ENCODE measurements around the gene NRG2.

NRG2 gene

GRCh38 chr5:140015706-140016105 is 27.4 kb downstream of the NRG2 start:
- Histone ChIP-seq H3F3A (ENCODE audit: insufficient read depth) (no peaks in the 10 kb centered on the region), H3K4me2 (ENCODE audit: low read depth, low read length, poor library complexity, severe bottlenecking) (no peak overlapping the region), H4K20me1 (ENCODE audit: low read depth, low read length) (no peaks in the 10 kb centered on the region), H3K9ac (ENCODE audit: low read length) (no peak overlapping the region), H3K27ac (ENCODE audit: low read depth, low read length) (no peak overlapping the region), H2AFZ (ENCODE audit: low read depth, low read length, severe bottlenecking) (no peak overlapping the region), H3K9me2 (replicated peaks; ENCODE audit: insufficient read depth, low read length) (no peaks in the 10 kb centered on the region), H3K9me3 (ENCODE audit: insufficient read depth, low read length) (no peaks in the 10 kb centered on the region), H3K4me3 (ENCODE audit: insufficient read depth, low read length, poor library complexity, severe bottlenecking) (no peak overlapping the region), H3K27me3 (ENCODE audit: low read length) (no peaks in the 10 kb centered on the region), H3K79me2 (ENCODE audit: insufficient read depth, low read length) (no peaks in the 10 kb centered on the region), H3K36me3 (ENCODE audit: low read length) (no peaks in the 10 kb centered on the region)
- TF ChIP-seq EZH2phosphoT487 (conservative IDR thresholded peaks at IDR 0.05; ENCODE audit: low read length), result no peak
- no peak for TF ChIP-seq CTCF (IDR thresholded peaks at IDR 0.05; ENCODE audit: insufficient read depth, low read length, poor library complexity, severe bottlenecking)

DNA sequence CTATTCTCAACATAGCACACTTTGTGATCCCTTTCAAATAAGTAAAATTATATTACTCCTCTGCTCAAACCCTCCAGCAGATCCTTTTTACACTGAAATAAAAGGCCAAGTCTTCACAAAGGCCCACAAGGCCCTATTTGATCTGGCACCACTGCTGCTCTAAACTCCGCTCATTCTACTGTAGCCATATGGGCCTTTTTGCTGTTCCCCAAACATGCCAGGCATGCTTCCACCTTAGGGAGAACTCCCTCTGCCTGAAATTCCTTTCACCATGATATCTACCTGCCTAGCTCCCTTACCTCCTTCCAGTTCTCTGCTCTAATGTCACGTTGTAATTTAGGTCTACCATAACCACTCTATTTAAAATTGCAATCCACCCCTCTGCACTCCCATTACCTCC is 28.3 kb downstream of the NRG2 start:
- H3K27me3 ChIP-seq (ENCODE audit: low read length), result no peaks in the 10 kb centered on the region
- no peaks in the 10 kb centered on the region for H3K79me2 ChIP-seq (ENCODE audit: insufficient read depth, low read length)
- no peak overlapping the region for H3K27ac ChIP-seq (ENCODE audit: low read depth, low read length)
- H3K36me3 ChIP-seq (ENCODE audit: low read length), result no peaks in the 10 kb centered on the region
- no peak overlapping the region for H3K9ac ChIP-seq (ENCODE audit: low read length)
- H3F3A ChIP-seq (ENCODE audit: insufficient read depth), result no peaks in the 10 kb centered on the region
- no peak for TF ChIP-seq EZH2phosphoT487 (conservative IDR thresholded peaks at IDR 0.05; ENCODE audit: low read length)
- TF ChIP-seq CTCF (IDR thresholded peaks at IDR 0.05; ENCODE audit: insufficient read depth, low read length, poor library complexity, severe bottlenecking), result no peak
- no peak overlapping the region for H3K4me2 ChIP-seq (ENCODE audit: low read depth, low read length, poor library complexity, severe bottlenecking)
- no peak overlapping the region for H2AFZ ChIP-seq (ENCODE audit: low read depth, low read length, severe bottlenecking)
- no peaks in the 10 kb centered on the region for H3K9me3 ChIP-seq (ENCODE audit: insufficient read depth, low read length)
- no peaks in the 10 kb centered on the region for H3K9me2 ChIP-seq (replicated peaks; ENCODE audit: insufficient read depth, low read length)
- no peak overlapping the region for H3K4me3 ChIP-seq (ENCODE audit: insufficient read depth, low read length, poor library complexity, severe bottlenecking)
- H4K20me1 ChIP-seq (ENCODE audit: low read depth, low read length), result no peaks in the 10 kb centered on the region

DNA sequence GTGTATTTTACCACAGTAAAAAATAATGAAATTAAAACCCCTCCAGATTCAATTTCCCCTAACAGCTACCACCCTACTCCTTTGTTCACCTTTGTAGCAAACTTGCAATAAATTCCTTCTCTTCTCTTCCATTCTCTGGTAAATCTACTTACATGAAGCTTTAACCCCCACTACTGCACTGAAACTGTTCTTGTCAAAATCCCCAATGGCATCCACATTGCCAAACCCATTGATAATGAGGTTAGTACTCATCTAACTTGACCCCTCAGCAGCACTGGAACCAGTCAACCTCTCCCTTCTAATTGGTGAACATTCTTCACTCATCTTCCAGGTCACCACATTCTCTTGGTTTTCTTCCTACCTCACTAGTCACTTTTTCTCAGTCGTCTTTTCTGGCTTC is 29.6 kb downstream of the NRG2 start:
- TF ChIP-seq CTCF (IDR thresholded peaks at IDR 0.05; ENCODE audit: insufficient read depth, low read length, poor library complexity, severe bottlenecking), result no peak
- no peak for TF ChIP-seq EZH2phosphoT487 (conservative IDR thresholded peaks at IDR 0.05; ENCODE audit: low read length)

More for the DNA sequence above, 29.6 kb downstream of the NRG2 start:
- H3K4me2 ChIP-seq (ENCODE audit: low read depth, low read length, poor library complexity, severe bottlenecking), result no peak overlapping the region
- no peaks in the 10 kb centered on the region for H4K20me1 ChIP-seq (ENCODE audit: low read depth, low read length)
- no peaks in the 10 kb centered on the region for H3F3A ChIP-seq (ENCODE audit: insufficient read depth)
- H3K27me3 ChIP-seq (ENCODE audit: low read length), result no peaks in the 10 kb centered on the region
- H3K9me3 ChIP-seq (ENCODE audit: insufficient read depth, low read length), result no peaks in the 10 kb centered on the region
- no peaks in the 10 kb centered on the region for H3K36me3 ChIP-seq (ENCODE audit: low read length)
- no peak overlapping the region for H3K27ac ChIP-seq (ENCODE audit: low read depth, low read length)
- H3K9me2 ChIP-seq (replicated peaks; ENCODE audit: insufficient read depth, low read length), result no peaks in the 10 kb centered on the region
- no peak overlapping the region for H3K9ac ChIP-seq (ENCODE audit: low read length)
- H3K79me2 ChIP-seq (ENCODE audit: insufficient read depth, low read length), result no peaks in the 10 kb centered on the region
- no peak overlapping the region for H2AFZ ChIP-seq (ENCODE audit: low read depth, low read length, severe bottlenecking)
- no peak overlapping the region for H3K4me3 ChIP-seq (ENCODE audit: insufficient read depth, low read length, poor library complexity, severe bottlenecking)
